Esophagus muscularis mucosa (tissue), 2 donors: ENCODE data around the gene JAKMIP1.

Experiments
- EP300 ChIP-seq: sonication (generic); formaldehyde crosslinking; IDR thresholded peaks from one replicate; pipeline ENCODE4 v1.6.1; 2017; ENCODE audit warnings: antibody characterized with exemption
- POLR2A ChIP-seq: fragments of 450-650 bp; IDR thresholded peaks from one replicate; pipeline ENCODE4 v1.6.1; 2017; ENCODE audit warnings: antibody characterized with exemption, moderate library complexity, mild to moderate bottlenecking, low read depth

GRCh38 chr4:5995901-5996623 is 204.3 kb downstream of the JAKMIP1 start:
- TF ChIP-seq POLR2A = no peak
- TF ChIP-seq EP300 = no peak
